Mesenteric fat pad (tissue), 1 donor: ENCODE results near the gene ATP5MG. TPM values are rescaled to one million over a fixed set of nuclear protein-coding genes. Genes with fewer than 3 reads are reported as not detected.

Experiments
- DNase-seq: peaks from one replicate; pipeline ENCODE4 v3.0.0-alpha.2; 2020; ENCODE audit warnings: low spot score
- total RNA-seq: library from RNA; stranded (reverse); fragmentation: NEBNext Ultra II Directional; extraction: Animal tissue kit (Norgen Biotek cat#: 25700); gene quantifications from one replicate; pipeline ENCODE4 v1.2.1, GENCODE V29; 2021
- donor health status: DM: yes; HTN: yes; CAD: no.

The ATP5MG gene
- total RNA-seq, 1 donor from 2014 or later = 182 TPM

GRCh38 chr11:118441770-118442275 is 40.4 kb downstream of the ATP5MG start:
- DNase-seq = no peak

DNA sequence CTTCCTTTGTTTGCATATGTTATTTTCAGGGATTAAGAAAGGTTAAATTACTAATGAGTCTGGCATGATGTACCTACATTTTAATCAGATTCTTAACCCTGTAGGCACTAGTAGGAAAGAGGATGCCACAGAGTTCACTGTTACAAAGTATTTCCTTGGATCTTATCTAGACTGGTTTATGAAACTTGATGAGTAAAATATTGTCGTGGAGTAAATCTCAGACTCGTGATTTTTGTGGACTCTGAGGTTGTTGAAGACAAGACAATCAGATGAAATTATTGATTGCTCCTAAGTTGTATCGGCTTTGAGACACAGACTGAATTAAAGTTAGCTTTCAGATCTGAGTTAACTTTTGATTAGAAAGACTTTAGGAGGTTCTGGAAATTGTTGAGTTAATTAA is 40.9 kb downstream of the ATP5MG start:
- DNase-seq = no peak

- DNase-seq = no peak
These were observed 41.6 kb downstream of the ATP5MG start for GRCh38 chr11:118442908-118443589.

- DNase-seq = no peak
These were observed 42.3 kb downstream of the ATP5MG start for GRCh38 chr11:118443590-118444218.

DNA sequence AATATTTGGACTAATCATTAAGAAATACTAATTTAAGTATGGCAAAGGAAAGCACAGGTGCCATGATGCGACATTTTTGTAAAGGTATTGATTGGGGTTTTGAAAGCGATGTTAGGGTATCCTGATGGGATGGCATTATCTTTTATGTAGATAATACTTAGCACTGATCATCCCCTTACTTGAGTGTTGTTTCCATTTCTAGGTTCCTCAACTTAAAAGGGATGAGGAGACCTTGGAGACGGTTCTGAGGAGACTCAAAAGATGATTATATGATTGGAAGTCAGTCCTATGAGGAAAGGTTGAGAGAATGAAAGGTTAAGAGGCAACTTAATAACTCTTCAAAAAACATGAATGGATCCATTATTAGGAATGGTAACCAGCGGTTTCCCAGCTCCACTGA is 46.0 kb downstream of the ATP5MG start:
- DNase-seq = no peak

DNA sequence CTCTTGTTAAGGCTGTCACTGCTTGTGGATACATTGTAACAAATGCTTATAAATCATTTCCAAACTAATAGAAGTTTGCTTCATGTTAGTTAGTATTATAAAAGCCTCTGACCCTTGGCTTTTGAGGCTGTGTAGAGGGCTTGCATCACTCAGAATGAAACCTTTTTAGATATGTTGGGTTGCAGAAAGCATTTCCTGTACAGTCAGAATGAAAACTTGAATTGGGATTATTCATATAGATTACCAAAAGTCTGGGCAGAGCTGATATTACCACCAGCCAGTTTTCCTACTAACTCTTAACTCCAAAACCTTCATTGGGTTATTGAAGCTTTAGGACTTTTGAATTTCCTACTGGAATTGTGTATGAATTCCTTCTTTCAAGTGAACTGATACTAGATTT is 46.9 kb downstream of the ATP5MG start:
- DNase-seq = no peak

DNA sequence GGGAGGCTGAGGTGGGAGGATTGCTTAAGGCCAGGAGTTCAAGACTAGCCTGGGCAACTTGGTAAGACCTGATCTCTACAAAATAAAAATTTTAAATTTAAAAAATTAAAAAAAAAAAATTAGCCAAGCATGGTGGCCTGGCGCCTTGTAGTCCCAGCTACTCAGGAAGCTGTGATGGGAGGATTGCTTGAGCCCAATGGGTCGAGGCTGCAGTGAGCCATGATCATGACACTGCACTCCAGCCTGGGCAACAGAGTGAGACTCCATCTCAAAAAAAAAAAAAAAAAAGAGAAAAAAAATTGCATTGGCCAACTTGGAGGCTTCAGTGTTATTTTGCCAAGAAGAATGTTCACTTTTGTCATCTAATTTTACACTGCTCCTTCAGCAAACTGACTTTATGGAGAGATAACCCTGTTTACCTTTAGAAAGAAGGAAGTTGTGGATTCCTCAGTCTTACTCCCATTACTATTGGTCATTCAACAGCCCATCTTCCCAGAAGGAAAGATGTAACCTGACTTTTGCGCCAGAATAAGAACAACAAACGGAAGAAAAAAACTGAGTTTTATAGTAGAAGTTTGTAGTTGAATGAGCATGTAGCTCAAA is 48.0 kb downstream of the ATP5MG start:
- no peak for DNase-seq

- no peak for DNase-seq
These were observed 49.0 kb downstream of the ATP5MG start for GRCh38 chr11:118450451-118450850.

Other genes starting within 250 kb of the ATP5MG start
- 2.3 TPM for gene SCN4B, start 248.8 kb upstream of the ATP5MG start, total RNA-seq
- gene SCN2B, start 225.0 kb upstream of the ATP5MG start, total RNA-seq = not detected
- 7.9 TPM for gene JAML, start 176.6 kb upstream of the ATP5MG start, total RNA-seq
- gene MPZL3, start 149.2 kb upstream of the ATP5MG start, total RNA-seq = 1.7 TPM
- 36.8 TPM for gene MPZL2, start 137.3 kb upstream of the ATP5MG start, total RNA-seq
- 2.2 TPM for gene CD3E, start 96.9 kb upstream of the ATP5MG start, total RNA-seq
- gene CD3D, start 58.9 kb upstream of the ATP5MG start, total RNA-seq = 1.3 TPM
- 1.1 TPM for gene CD3G, start 57.3 kb upstream of the ATP5MG start, total RNA-seq
- gene UBE4A, start 42.0 kb upstream of the ATP5MG start, total RNA-seq = 39.3 TPM
- gene KMT2A, start 34.9 kb downstream of the ATP5MG start, total RNA-seq = 43.6 TPM
- not detected for gene TTC36, start 125.9 kb downstream of the ATP5MG start, total RNA-seq
- 2.7 TPM for gene TMEM25, start 129.6 kb downstream of the ATP5MG start, total RNA-seq
- 11.4 TPM for gene IFT46, start 164.3 kb downstream of the ATP5MG start, total RNA-seq
- gene ARCN1, start 170.8 kb downstream of the ATP5MG start, total RNA-seq = 176 TPM
- 562 TPM for gene PHLDB1, start 206.0 kb downstream of the ATP5MG start, total RNA-seq